HG02678 (cell line): Measurements from ENCODE around the gene CWF19L1.

Experiments used
- ATAC-seq: cut with Tn5 transposase; IDR thresholded peaks from one replicate; pipeline ENCODE4 v1.9.1; 2021; ENCODE audit warnings: mild to moderate bottlenecking, moderate library complexity; ENCODE audit not compliant: unreplicated experiment

Gene CWF19L1

GRCh38 chr10:100254191-100254590 is 13.2 kb downstream of the CWF19L1 start:
- no peak for ATAC-seq

DNA sequence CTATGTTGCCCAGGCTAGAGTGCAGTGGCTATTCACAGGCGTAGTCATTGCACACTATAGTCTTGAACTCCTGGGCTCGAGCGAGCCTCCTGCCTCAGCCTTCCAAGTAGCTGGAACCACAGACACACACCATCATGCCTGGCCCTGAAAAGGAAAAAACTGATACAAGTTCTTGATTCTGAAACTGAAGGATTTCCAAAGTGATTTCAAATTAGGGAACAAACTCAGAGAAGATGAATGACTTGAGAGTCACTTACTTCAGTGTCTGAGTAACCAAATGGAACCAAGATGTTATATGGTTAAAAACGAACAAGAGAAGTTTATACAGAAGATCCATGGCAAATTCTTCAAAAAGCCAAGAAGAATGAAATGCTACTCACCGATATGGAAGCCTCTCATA is 14.4 kb downstream of the CWF19L1 start:
- no peak for ATAC-seq

GRCh38 chr10:100248820-100249219 is 18.6 kb downstream of the CWF19L1 start:
- ATAC-seq, result no peak

DNA sequence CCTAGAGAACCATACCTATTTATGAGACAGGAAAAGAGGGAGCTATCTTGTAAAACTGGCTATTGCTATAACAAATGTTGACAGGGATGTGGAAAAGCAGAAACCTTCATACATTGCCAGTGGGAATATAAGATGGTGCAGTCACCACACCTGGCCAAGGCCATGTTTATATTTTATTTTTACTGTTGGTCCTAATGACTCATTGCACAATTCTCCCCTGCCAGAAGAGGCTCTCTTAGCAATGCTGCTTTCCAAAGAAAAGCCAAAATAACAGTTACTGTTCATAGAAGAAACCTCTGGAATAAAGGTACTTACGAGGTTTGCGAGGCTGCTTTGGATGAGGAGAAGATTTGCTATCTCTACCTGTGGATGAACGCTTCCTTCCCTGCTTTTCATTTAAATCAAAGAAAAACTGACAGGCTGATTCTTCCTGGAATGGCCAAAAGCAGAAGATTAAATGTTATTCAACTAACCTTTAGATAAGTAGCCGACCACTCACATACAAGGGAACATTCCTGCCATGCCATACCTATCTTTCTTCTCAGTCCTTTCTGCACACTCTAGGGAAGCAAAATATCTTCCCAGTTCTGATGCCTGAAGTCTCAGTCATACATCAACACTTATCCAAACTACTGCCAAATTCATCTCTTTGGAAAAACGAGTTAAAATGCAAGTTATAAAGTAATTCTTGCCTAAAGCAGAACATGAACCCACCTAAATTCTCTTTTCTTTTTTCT is 21.8 kb downstream of the CWF19L1 start:
- no peak for ATAC-seq

DNA sequence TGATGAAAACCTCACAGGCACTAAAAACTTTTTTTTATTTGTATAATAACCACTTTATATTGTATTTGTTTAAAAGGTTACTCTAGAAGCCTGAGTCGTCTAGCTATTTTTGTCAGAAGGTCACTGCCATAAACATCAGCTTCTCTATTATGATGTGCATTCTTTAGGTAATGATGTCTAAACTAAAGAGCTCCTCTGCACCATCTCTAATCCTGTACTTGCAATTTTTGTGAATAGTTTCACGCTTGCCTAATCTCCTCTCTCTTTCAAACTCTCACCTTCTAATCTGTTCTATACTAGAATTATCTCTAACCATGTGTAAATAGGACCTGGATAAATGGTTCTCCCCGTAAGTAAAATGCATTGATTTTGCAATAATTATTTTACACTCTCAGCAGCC is 27.6 kb downstream of the CWF19L1 start:
- ATAC-seq, result no peak

DNA sequence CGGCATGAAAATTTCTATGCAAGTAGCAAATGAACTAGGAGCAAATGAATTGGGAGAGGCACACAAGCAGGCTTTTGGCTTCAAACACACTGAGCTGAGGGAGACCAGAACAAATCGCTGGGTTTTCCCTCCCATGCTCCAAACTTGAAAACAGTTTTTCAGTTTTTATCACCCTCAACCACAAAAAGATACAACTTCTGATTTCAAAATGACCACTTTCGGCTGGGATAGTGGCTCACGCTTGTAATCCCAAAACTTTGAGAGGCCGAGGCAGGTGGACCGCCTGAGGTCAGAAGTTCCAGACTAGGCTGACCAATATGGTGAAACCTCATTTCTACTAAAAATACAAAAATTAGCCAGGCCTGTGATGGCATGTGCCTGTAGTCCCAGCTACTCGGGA is 29.0 kb downstream of the CWF19L1 start:
- ATAC-seq, result no peak

DNA sequence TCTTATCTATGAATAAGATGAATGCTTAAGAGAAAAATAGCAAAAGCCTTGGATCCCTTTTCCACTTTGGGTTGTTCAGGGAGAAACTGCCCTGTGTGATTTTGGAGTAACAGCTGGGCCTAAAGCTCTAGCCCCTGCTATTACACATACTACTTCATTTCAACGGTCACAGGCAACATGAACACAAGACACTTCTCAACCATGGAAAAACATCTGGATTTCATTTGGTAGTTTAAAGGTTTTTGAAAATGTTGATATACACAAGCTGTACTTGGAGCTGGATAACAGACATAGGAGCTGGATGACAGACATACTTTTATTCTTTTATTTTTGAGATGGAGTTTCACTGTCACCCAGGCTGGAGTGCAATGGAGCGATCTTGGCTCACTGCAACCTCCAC is 35.3 kb downstream of the CWF19L1 start:
- no peak for ATAC-seq

DNA sequence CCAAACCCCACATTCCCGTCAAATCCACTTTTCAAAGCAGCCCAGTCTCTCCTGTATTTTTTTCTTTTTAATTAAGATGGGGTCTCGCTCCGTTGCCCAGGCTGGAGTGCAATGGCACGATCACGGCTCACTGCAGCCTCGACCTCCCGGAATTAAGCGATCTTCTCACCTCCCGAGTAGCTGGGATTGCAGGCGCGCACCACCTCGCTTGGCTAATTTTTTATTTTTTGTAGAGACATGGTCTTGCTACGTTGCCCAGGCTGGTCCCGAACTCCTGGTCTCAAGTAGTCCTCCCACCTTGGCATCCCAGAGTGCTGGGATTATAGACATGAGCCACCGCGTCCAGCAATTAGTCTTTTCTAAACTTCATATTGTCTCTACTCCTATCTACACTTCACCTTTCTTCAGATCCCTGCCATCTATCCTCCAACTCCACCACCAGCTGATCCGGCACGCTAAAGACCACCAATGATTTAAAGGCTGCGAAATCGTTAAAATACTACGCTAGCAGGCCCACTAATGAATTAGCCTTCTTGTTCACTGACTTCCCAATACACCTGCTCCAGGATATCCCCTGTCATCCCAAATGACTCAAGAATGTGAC is 37.5 kb downstream of the CWF19L1 start:
- ATAC-seq, result no peak

- ATAC-seq, result no peak
Measured at GRCh38 chr10:100223879-100224278, 43.6 kb downstream of the CWF19L1 start.

GRCh38 chr10:100222529-100222928 is 44.9 kb downstream of the CWF19L1 start:
- ATAC-seq, result no peak

DNA sequence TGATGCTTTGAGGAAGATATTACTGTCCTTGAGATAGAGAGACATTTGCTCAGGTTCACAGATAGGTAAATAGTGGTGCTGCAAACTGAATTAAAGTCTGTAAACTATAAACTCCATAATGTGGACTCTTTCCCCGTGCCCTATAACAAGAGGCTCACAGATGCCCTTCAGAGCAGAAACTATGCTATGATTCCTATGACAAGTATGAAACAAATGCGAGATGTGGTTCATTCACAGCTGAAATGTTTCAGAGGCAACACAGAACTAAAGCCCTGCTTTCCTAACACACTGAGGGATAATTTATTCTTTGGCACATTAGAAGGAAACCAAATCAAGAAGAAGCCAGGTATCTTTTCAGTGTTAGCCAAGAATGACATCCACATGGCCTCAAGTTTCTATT is 51.4 kb downstream of the CWF19L1 start:
- no peak for ATAC-seq

GRCh38 chr10:100209303-100209702 is 58.1 kb downstream of the CWF19L1 start:
- no peak for ATAC-seq

DNA sequence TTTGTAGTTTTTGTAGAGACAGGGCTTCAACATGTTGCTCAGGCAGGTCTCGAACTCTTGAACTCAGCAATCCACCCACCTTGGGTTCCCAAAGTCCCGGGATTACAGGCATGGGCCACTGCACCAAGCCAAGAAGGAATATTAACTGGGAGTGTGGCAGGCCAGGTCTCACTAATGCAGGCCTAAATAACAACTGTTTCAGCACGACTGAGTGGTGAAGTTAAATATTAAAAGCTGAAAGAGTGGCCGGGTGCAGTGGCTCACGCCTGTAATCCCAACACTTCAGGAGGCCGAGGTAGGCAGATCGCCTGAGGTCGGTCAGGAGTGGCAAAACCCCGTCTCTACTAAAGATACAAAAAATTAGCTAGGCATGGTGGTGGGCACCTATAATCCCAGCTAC is 59.2 kb downstream of the CWF19L1 start:
- no peak for ATAC-seq

DNA sequence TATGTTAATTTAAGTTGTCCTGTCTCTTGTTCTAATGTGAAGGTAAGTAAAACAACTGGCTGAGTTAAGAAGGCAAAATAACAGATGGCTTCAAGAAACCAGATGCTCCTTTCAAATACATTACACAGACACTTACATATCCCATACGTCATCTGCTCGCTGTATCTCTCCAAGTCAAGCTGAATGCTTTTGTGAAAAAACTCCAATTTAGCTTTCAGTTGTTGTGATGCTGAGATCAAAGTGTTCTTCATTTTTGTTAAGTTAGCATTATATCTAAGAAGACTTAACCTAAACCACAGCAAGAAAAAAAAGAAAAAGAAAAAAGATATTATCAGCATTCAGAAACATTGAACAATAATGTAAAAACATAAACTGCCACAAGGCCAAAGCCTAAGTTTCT is 63.1 kb downstream of the CWF19L1 start:
- ATAC-seq, result no peak

DNA sequence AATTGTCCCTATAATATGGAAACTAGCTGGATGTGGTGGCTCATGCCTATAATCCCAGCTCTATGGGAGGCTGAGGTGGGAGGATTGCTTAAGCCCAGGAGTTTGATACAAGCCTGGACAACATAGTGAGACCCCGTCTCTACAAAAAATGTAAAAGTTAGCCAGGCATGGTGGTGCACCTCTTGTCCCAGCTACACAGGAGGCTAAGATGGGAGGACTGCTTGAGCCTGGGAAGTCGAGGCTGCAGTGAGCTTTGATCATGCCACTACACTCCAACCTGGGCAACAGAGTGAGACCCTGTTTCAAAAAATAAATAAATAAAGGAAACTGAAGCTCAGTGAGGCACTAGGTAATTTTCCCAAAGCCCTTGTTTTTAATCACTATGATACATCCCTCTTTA is 65.9 kb downstream of the CWF19L1 start:
- ATAC-seq, result no peak

- ATAC-seq, result no peak
Measured at GRCh38 chr10:100194711-100195110, 72.7 kb downstream of the CWF19L1 start.

- no peak for ATAC-seq
Measured at GRCh38 chr10:100192350-100192749, 75.1 kb downstream of the CWF19L1 start.

- peak; percentile 49 for ATAC-seq
Measured at GRCh38 chr10:100186253-100187212, 80.9 kb downstream of the CWF19L1 start.

- peak; percentile 86 for ATAC-seq
Measured at GRCh38 chr10:100185364-100186252, 81.8 kb downstream of the CWF19L1 start, which contains the start of gene ERLIN1. Gene ERLIN1, minus strand, starts transcription at chr10:100186029. Its CDS starts 403 bp downstream, at chr10:100185626.

- ATAC-seq, result no peak
Measured at GRCh38 chr10:100184840-100185239, 82.6 kb downstream of the CWF19L1 start.
